ENCODE results near the gene LCE1E. TPM values are rescaled to one million over a fixed set of nuclear protein-coding genes. Genes with fewer than 3 reads are reported as not detected.

The LCE1E gene
- total RNA-seq, 1 experiment from 2014 or later: not detected

DNA sequence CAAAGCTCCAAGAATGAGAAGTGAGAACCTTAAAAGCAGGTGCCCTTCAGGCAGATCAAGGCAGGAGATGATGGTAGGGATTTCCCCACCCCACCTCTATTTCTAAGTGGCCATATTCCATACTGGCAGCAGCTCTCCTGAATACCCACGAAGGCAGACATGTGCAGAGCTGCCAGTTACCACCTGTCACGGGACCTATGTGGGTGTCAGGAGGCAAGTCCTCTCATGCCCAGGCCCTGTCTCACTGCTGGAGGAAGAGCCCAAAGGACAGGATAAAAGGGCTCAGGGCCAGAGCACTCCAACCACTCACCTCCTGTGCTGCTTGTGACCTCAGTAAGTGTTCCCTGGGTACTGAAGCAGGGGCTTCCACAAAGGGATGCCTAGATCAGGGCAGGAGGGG lies 25.0 kb downstream of the LCE1E start:
- TF ChIP-seq YY1 (IDR thresholded peaks at IDR 0.05; ENCODE audit: extremely low read depth, insufficient replicate concordance, low read depth, low read length) (no peak), CEBPB (IDR thresholded peaks at IDR 0.05; ENCODE audit: low read depth) (no peak), ZFX (IDR thresholded peaks at IDR 0.05) (no peak), EZH2phosphoT487 (IDR thresholded peaks at IDR 0.05; ENCODE audit: borderline replicate concordance) (no peak), EGR1 (IDR thresholded peaks at IDR 0.05; ENCODE audit: low read depth) (no peak), RAD21 (IDR thresholded peaks at IDR 0.05; ENCODE audit: low read depth) (no peak)
- TF ChIP-seq, protein P1, sequence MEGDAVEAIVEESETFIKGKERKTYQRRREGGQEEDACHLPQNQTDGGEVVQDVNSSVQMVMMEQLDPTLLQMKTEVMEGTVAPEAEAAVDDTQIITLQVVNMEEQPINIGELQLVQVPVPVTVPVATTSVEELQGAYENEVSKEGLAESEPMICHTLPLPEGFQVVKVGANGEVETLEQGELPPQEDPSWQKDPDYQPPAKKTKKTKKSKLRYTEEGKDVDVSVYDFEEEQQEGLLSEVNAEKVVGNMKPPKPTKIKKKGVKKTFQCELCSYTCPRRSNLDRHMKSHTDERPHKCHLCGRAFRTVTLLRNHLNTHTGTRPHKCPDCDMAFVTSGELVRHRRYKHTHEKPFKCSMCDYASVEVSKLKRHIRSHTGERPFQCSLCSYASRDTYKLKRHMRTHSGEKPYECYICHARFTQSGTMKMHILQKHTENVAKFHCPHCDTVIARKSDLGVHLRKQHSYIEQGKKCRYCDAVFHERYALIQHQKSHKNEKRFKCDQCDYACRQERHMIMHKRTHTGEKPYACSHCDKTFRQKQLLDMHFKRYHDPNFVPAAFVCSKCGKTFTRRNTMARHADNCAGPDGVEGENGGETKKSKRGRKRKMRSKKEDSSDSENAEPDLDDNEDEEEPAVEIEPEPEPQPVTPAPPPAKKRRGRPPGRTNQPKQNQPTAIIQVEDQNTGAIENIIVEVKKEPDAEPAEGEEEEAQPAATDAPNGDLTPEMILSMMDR (IDR thresholded peaks at IDR 0.05 in 2 of 3, conservative IDR thresholded peaks at IDR 0.05 in 1 of 3; ENCODE audit: borderline replicate concordance in 1 of 3, insufficient read depth in 1 of 3, low read depth in 2 of 3, low read length in 2 of 3): no peak
- POLR2A ChIA-PET: no interaction called here
- DNase-seq (ENCODE audit: low read depth, low spot score): no peak

DNA sequence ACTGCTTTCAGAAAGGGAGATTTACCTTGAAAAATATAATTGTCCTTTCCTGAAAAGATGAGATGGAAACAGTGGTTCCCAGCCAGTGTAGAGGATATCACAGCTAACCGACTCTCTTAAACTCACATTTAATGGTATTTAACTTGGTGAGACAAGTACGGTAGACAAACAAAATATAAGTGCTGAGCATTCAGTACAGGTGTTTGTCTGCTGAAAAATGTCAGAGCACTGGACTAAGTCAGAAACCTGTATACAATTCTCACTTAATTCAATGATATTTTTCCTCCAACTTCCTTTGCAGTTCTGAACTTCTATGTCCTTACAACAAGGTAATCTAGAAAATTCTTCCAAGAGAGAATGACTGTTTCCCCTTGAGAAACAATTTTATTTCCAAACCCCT lies 25.6 kb downstream of the LCE1E start, which contains the start of gene LCE1B:
LCE1B (plus strand) TSS at position 301 of the 400 bp plus-strand sequence. CDS start 476 bp downstream, outside the sequence.
- Histone ChIP-seq H3K4me3 (replicated peaks in 1 of 2; ENCODE audit: low read depth in 1 of 2, low read length in 2 of 2) (no peak within 1 kb of the TSS), H2AFZ (ENCODE audit: low read depth, low read length, poor library complexity, severe bottlenecking) (no peak within 1 kb of the TSS), H3K9me3 (ENCODE audit: control insufficient read depth in 1 of 2, insufficient read depth in 1 of 2, low read depth in 1 of 2, low read length in 2 of 2) (no peaks in the 10 kb centered on the region), H3K27ac (ENCODE audit: low read depth, low read length) (no peak within 1 kb of the TSS), H3K27me3 (ENCODE audit: insufficient read depth, low read length) (peaks cover 29% of the 10 kb centered on the region), H3K9ac (ENCODE audit: low read length) (no peak within 1 kb of the TSS), H4K20me1 (ENCODE audit: insufficient read depth) (no peaks in the 10 kb centered on the region), H3K9me2 (ENCODE audit: insufficient read depth) (no peaks in the 10 kb centered on the region), H3K79me2 (ENCODE audit: insufficient read depth, low read length) (no peaks in the 10 kb centered on the region), H3K36me3 (ENCODE audit: control insufficient read depth in 1 of 2, insufficient read depth in 2 of 2, low read length in 2 of 2) (no peaks in the 10 kb centered on the region), H3K4me1 (ENCODE audit: control insufficient read depth in 1 of 2, insufficient read depth in 2 of 2, low read length in 2 of 2) (no peaks in the 10 kb centered on the region), H3K4me2 (ENCODE audit: low read length) (no peak within 1 kb of the TSS)
- no peak for DNase-seq (ENCODE audit: low read depth, low spot score)
- POLR2A ChIA-PET: no interaction called here
- CTCF ChIA-PET: no interaction called here
- ATAC-seq: no peak
- no peak for TF ChIP-seq SIN3A (IDR thresholded peaks at IDR 0.05; ENCODE audit: low read depth)
- BruUV-seq (replicated peaks): no TSS peak
- RAD21 ChIA-PET (ENCODE audit: low non-redundant PET in 1 of 2, low total read pairs in 2 of 2, uncharacterized antibody in 2 of 2, unreplicated experiment in 2 of 2): no interaction called here
- intact Hi-C loops (cut with micrococcal nuclease): no loop called here

More for the DNA sequence above, 25.0 kb downstream of the LCE1E start:
- intact Hi-C loops (cut with micrococcal nuclease): no loop called here
- peaks cover 29% of the 10 kb centered on the region for H3K27me3 ChIP-seq (ENCODE audit: insufficient read depth, low read length)
- H4K20me1 ChIP-seq (ENCODE audit: insufficient read depth): no peaks in the 10 kb centered on the region
- no peak overlapping the region for H2AFZ ChIP-seq (ENCODE audit: low read depth, low read length, poor library complexity, severe bottlenecking)
- CTCF ChIA-PET: no interaction called here
- H3K4me3 ChIP-seq (replicated peaks in 1 of 2; ENCODE audit: low read depth in 1 of 2, low read length in 2 of 2): no peak overlapping the region
- H3K9ac ChIP-seq (ENCODE audit: low read length): no peak overlapping the region
- no peaks in the 10 kb centered on the region for H3K9me2 ChIP-seq (ENCODE audit: insufficient read depth)
- H3K27ac ChIP-seq (ENCODE audit: low read depth, low read length): no peak overlapping the region
- RAD21 ChIA-PET (ENCODE audit: low non-redundant PET in 1 of 2, low total read pairs in 2 of 2, uncharacterized antibody in 2 of 2, unreplicated experiment in 2 of 2): no interaction called here
- H3K9me3 ChIP-seq (ENCODE audit: control insufficient read depth in 1 of 2, insufficient read depth in 1 of 2, low read depth in 1 of 2, low read length in 2 of 2): no peaks in the 10 kb centered on the region
- no peaks in the 10 kb centered on the region for H3K36me3 ChIP-seq (ENCODE audit: control insufficient read depth in 1 of 2, insufficient read depth in 2 of 2, low read length in 2 of 2)
- H3K79me2 ChIP-seq (ENCODE audit: insufficient read depth, low read length): no peaks in the 10 kb centered on the region
- no peak overlapping the region for H3K4me2 ChIP-seq (ENCODE audit: low read length)
- ATAC-seq: no peak
- BruUV-seq (replicated peaks): no TSS peak
- no peaks in the 10 kb centered on the region for H3K4me1 ChIP-seq (ENCODE audit: control insufficient read depth in 1 of 2, insufficient read depth in 2 of 2, low read length in 2 of 2)

Measured in HCT116 (cell line).